ENCODE results near the gene HSPA5.
A peak's percentile ranks its signal among the peaks of the same experiment; 100 is the strongest.

The HSPA5 gene

GRCh38 chr9:125258832-125259534, 17.8 kb upstream of the HSPA5 start:
- Histone ChIP-seq H3K79me2 (ENCODE audit: insufficient read depth, low read length) (peaks cover 23% of the 10 kb centered on the region), H3K9ac (ENCODE audit: low read depth, low read length, poor library complexity, severe bottlenecking) (no peak overlapping the region), H3K27me3 (ENCODE audit: insufficient read depth, low read length, poor library complexity, severe bottlenecking) (no peaks in the 10 kb centered on the region), H3K9me2 (replicated peaks; ENCODE audit: low read depth, low read length) (no peaks in the 10 kb centered on the region), H3K9me3 (ENCODE audit: insufficient read depth, low read depth, low read length) (no peaks in the 10 kb centered on the region), H3K4me3 (ENCODE audit: low read length, poor library complexity, severe bottlenecking) (no peak overlapping the region), H3K4me2 (ENCODE audit: low read depth, low read length, poor library complexity, severe bottlenecking) (no peak overlapping the region), H3F3A (ENCODE audit: low read depth) (no peaks in the 10 kb centered on the region), H2AFZ (ENCODE audit: low read length) (peak overlapping the region; percentile 40; the same call in 1 of the 2 replicates), H3K4me1 (ENCODE audit: insufficient read depth, low read length, poor library complexity, severe bottlenecking) (peaks cover 16% of the 10 kb centered on the region), H3K36me3 (ENCODE audit: insufficient read depth, low read length) (no peaks in the 10 kb centered on the region), H4K20me1 (ENCODE audit: insufficient read depth, low read length, poor library complexity, severe bottlenecking) (peaks cover 16% of the 10 kb centered on the region)
- TF ChIP-seq CTCF (conservative IDR thresholded peaks at IDR 0.05; ENCODE audit: low read length), result no peak
- no peak for TF ChIP-seq EZH2phosphoT487 (IDR thresholded peaks at IDR 0.05; ENCODE audit: borderline replicate concordance)

- Histone ChIP-seq H3K4me2 (ENCODE audit: low read depth, low read length, poor library complexity, severe bottlenecking) (no peak overlapping the region), H3K9me3 (ENCODE audit: insufficient read depth, low read depth, low read length) (no peaks in the 10 kb centered on the region), H3K36me3 (ENCODE audit: insufficient read depth, low read length) (no peaks in the 10 kb centered on the region), H3K9me2 (replicated peaks; ENCODE audit: low read depth, low read length) (no peaks in the 10 kb centered on the region), H3K4me1 (ENCODE audit: insufficient read depth, low read length, poor library complexity, severe bottlenecking) (peaks cover 10% of the 10 kb centered on the region), H3K27me3 (ENCODE audit: insufficient read depth, low read length, poor library complexity, severe bottlenecking) (no peaks in the 10 kb centered on the region), H2AFZ (ENCODE audit: low read length) (peak overlapping the region; percentile 24; the same call in 1 of the 2 replicates), H3K79me2 (ENCODE audit: insufficient read depth, low read length) (peaks cover 16% of the 10 kb centered on the region), H3K4me3 (ENCODE audit: low read length, poor library complexity, severe bottlenecking) (no peak overlapping the region), H4K20me1 (ENCODE audit: insufficient read depth, low read length, poor library complexity, severe bottlenecking) (peaks cover 12% of the 10 kb centered on the region), H3K9ac (ENCODE audit: low read depth, low read length, poor library complexity, severe bottlenecking) (no peak overlapping the region), H3F3A (ENCODE audit: low read depth) (no peaks in the 10 kb centered on the region)
- TF ChIP-seq CTCF (conservative IDR thresholded peaks at IDR 0.05; ENCODE audit: low read length), result no peak
- no peak for TF ChIP-seq EZH2phosphoT487 (IDR thresholded peaks at IDR 0.05; ENCODE audit: borderline replicate concordance)
Measured at GRCh38 chr9:125258160-125258785, 17.1 kb upstream of the HSPA5 start.

GRCh38 chr9:125255781-125256391, 14.7 kb upstream of the HSPA5 start:
- Histone ChIP-seq H3K9me2 (replicated peaks; ENCODE audit: low read depth, low read length) (no peaks in the 10 kb centered on the region), H3K9ac (ENCODE audit: low read depth, low read length, poor library complexity, severe bottlenecking) (no peak overlapping the region), H3F3A (ENCODE audit: low read depth) (no peaks in the 10 kb centered on the region), H3K36me3 (ENCODE audit: insufficient read depth, low read length) (no peaks in the 10 kb centered on the region), H3K27me3 (ENCODE audit: insufficient read depth, low read length, poor library complexity, severe bottlenecking) (no peaks in the 10 kb centered on the region), H3K4me3 (ENCODE audit: low read length, poor library complexity, severe bottlenecking) (no peak overlapping the region), H4K20me1 (ENCODE audit: insufficient read depth, low read length, poor library complexity, severe bottlenecking) (no peaks in the 10 kb centered on the region), H3K9me3 (ENCODE audit: insufficient read depth, low read depth, low read length) (no peaks in the 10 kb centered on the region), H3K79me2 (ENCODE audit: insufficient read depth, low read length) (no peaks in the 10 kb centered on the region), H3K4me1 (ENCODE audit: insufficient read depth, low read length, poor library complexity, severe bottlenecking) (peaks cover 3% of the 10 kb centered on the region), H2AFZ (ENCODE audit: low read length) (no peak overlapping the region), H3K4me2 (ENCODE audit: low read depth, low read length, poor library complexity, severe bottlenecking) (no peak overlapping the region)
- TF ChIP-seq CTCF (conservative IDR thresholded peaks at IDR 0.05; ENCODE audit: low read length) (peak; percentile 74), EZH2phosphoT487 (IDR thresholded peaks at IDR 0.05; ENCODE audit: borderline replicate concordance) (no peak)
